Uterus (tissue), 4 donors: Measurements from ENCODE around the gene ATP8A2. TPM values are rescaled to one million over a fixed set of nuclear protein-coding genes. Genes with fewer than 3 reads are reported as not detected.

Source experiments
- DNase-seq, 2 donors: peaks; one replicate each; pipeline ENCODE4 v3.0.0-alpha.2; 2019 to 2020
- H3K27ac ChIP-seq, 2 donors: fragments of 200-600 bp; sonication (generic); 1 replicate in 1 of 2; 2 replicates in 1 of 2; pipeline ENCODE4 v1.5.1; 2016 to 2018
- H3K27me3 ChIP-seq, 2 donors: fragments of 200-600 bp; sonication (generic); one replicate each; pipeline ENCODE4 v1.5.1; 2018 to 2019; ENCODE audit warnings: control low read depth in 1 of 2
- H3K36me3 ChIP-seq, 2 donors: fragments of 200-600 bp; sonication (generic); one replicate each; pipeline ENCODE4 v1.5.1; 2019; ENCODE audit warnings: control low read depth in 1 of 2
- H3K4me1 ChIP-seq, 2 donors: fragments of 200-600 bp; sonication (generic); one replicate each; pipeline ENCODE4 v1.5.1; 2018 to 2019; ENCODE audit warnings: control low read depth in 1 of 2
- H3K4me3 ChIP-seq, 2 donors: fragments of 200-600 bp; sonication (generic); 1 replicate in 1 of 2; 2 replicates in 1 of 2; pipeline ENCODE4 v1.5.1; 2018 to 2019; ENCODE audit warnings: mild to moderate bottlenecking in 1 of 2
- H3K9me3 ChIP-seq, 2 donors: fragments of 200-600 bp; sonication (generic); one replicate each; pipeline ENCODE4 v1.5.1; 2019; ENCODE audit warnings: control low read depth in 1 of 2
- CTCF ChIP-seq, 4 experiments: fragments of 200-600 bp in 2 of 4; fragments of 450-650 bp in 2 of 4; sonication (generic) in 2 of 4; IDR thresholded peaks; one replicate each; pipeline ENCODE4 v1.5.1; 2016 to 2019; ENCODE audit warnings: antibody characterized with exemption in 4 of 4, mild to moderate bottlenecking in 2 of 4, moderate library complexity in 1 of 4
- POLR2A ChIP-seq, 2 donors: fragments of 450-650 bp; IDR thresholded peaks; one replicate each; pipeline ENCODE4 v1.6.1; 2016; ENCODE audit warnings: antibody characterized with exemption in 2 of 2, mild to moderate bottlenecking in 1 of 2, moderate library complexity in 1 of 2
- intact Hi-C: fragments of 100-400 bp; cut with DNase I; formaldehyde crosslinking; loops from one replicate; pipeline ENCODE4 v1.15.1; 2023; ENCODE audit warnings: low total_unique reads
- total RNA-seq, 4 donors: library from RNA; depleted of rRNA in 3 of 4; stranded (reverse); fragments of >200 nt in 3 of 4; gene quantifications; one replicate each; pipeline versions ENCODE4 v1.1.0 to v1.2.4, GENCODE V29; 2014 to 2023
- donor health status: DM: yes; HTN: yes; CAD: no.

ATP8A2 gene
- total RNA-seq, 4 donors from 2014 or later: 0.64 to 21.4 TPM; not detected in 2

GRCh38 chr13:25904830-25905229, 533.1 kb downstream of the ATP8A2 start:
- no peaks in the 10 kb centered on the region for H3K27me3 ChIP-seq
- no peak overlapping the region for H3K27ac ChIP-seq
- intact Hi-C loops: no loop called here
- no peak overlapping the region for H3K4me3 ChIP-seq
- no peaks in the 10 kb centered on the region for H3K36me3 ChIP-seq
- TF ChIP-seq CTCF (IDR thresholded peaks at IDR 0.05) (no peak), POLR2A (IDR thresholded peaks at IDR 0.05) (no peak)
- no peaks in the 10 kb centered on the region for H3K9me3 ChIP-seq
- H3K4me1 ChIP-seq: no peaks in the 10 kb centered on the region
- DNase-seq: no peak

- Histone ChIP-seq H3K9me3 (no peaks in the 10 kb centered on the region), H3K36me3 (no peaks in the 10 kb centered on the region), H3K27ac (no peak overlapping the region), H3K4me3 (no peak overlapping the region), H3K4me1 (no peaks in the 10 kb centered on the region), H3K27me3 (no peaks in the 10 kb centered on the region)
- intact Hi-C loops: no loop called here
- TF ChIP-seq CTCF (IDR thresholded peaks at IDR 0.05): no peak
- TF ChIP-seq POLR2A (IDR thresholded peaks at IDR 0.05): no peak
- peak in 1 of 2 donors; percentile 23 for DNase-seq
Observed at GRCh38 chr13:25905611-25906010, 533.8 kb downstream of the ATP8A2 start.

- Histone ChIP-seq H3K4me1 (no peaks in the 10 kb centered on the region), H3K27ac (no peak overlapping the region), H3K9me3 (no peaks in the 10 kb centered on the region), H3K36me3 (no peaks in the 10 kb centered on the region), H3K4me3 (no peak overlapping the region), H3K27me3 (no peaks in the 10 kb centered on the region)
- TF ChIP-seq CTCF (IDR thresholded peaks at IDR 0.05) (no peak), POLR2A (IDR thresholded peaks at IDR 0.05) (no peak)
- no peak for DNase-seq
- intact Hi-C loops: no loop called here
Observed at GRCh38 chr13:25906191-25906661, 534.5 kb downstream of the ATP8A2 start.

- no peak for DNase-seq
- Histone ChIP-seq H3K9me3 (no peaks in the 10 kb centered on the region), H3K27me3 (no peaks in the 10 kb centered on the region), H3K4me3 (no peak overlapping the region), H3K4me1 (no peaks in the 10 kb centered on the region), H3K36me3 (no peaks in the 10 kb centered on the region), H3K27ac (no peak overlapping the region)
- intact Hi-C loops: no loop called here
- no peak for TF ChIP-seq CTCF (IDR thresholded peaks at IDR 0.05)
- TF ChIP-seq POLR2A (IDR thresholded peaks at IDR 0.05): no peak
Observed at GRCh38 chr13:25908366-25908765, 536.6 kb downstream of the ATP8A2 start.

- Histone ChIP-seq H3K9me3 (no peaks in the 10 kb centered on the region), H3K27ac (no peak overlapping the region), H3K36me3 (no peaks in the 10 kb centered on the region), H3K4me1 (no peaks in the 10 kb centered on the region), H3K4me3 (no peak overlapping the region), H3K27me3 (no peaks in the 10 kb centered on the region)
- no peak for DNase-seq
- TF ChIP-seq CTCF (IDR thresholded peaks at IDR 0.05): no peak
- no peak for TF ChIP-seq POLR2A (IDR thresholded peaks at IDR 0.05)
- intact Hi-C loops: no loop called here
Observed at GRCh38 chr13:25910243-25910642, 538.5 kb downstream of the ATP8A2 start.
